ENCODE measurements around the gene ANKS4B.
"Not testable (repeated sequence)": the region's sequence is repeated elsewhere in the genome, so short reads cannot be mapped to it uniquely, and the experiment has no call there.

Gene ANKS4B

GRCh38 chr16:21233521-21234150, at the start of gene ANKS4B:
ANKS4B (plus strand) TSS chr16:21233699; CDS start chr16:21233738, 39 bp downstream.
- no peak for DNase-seq (ENCODE audit: low read depth)

DNA sequence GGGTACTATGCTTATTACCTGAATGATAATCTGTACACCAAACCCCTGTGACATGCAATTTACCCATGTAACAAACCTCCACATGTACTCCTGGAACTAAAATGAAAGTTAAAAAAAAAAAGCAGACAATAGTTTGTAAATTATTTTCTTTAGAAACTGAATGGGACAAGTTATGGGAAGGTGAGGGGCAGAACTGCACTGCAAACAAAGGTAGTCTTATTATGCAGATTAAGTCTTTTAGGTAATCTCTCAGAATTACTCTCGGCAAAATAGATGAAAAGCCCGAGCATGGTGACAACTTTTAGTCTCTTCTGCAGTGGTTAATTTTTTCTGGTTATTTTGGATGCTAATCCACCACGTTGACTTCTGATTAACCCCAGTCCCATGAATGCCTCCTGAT, 49.5 kb upstream of the ANKS4B start:
- DNase-seq (ENCODE audit: low read depth): no peak

GRCh38 chr16:21184834-21185233, 48.7 kb upstream of the ANKS4B start:
- DNase-seq (ENCODE audit: low read depth): no peak

- no peak for DNase-seq (ENCODE audit: low read depth)
Observed at GRCh38 chr16:21185659-21186325, 47.7 kb upstream of the ANKS4B start.

GRCh38 chr16:21186326-21186691, 47.2 kb upstream of the ANKS4B start:
- no peak for DNase-seq (ENCODE audit: low read depth)

GRCh38 chr16:21189311-21189710, 44.2 kb upstream of the ANKS4B start:
- no peak for DNase-seq (ENCODE audit: low read depth)

DNA sequence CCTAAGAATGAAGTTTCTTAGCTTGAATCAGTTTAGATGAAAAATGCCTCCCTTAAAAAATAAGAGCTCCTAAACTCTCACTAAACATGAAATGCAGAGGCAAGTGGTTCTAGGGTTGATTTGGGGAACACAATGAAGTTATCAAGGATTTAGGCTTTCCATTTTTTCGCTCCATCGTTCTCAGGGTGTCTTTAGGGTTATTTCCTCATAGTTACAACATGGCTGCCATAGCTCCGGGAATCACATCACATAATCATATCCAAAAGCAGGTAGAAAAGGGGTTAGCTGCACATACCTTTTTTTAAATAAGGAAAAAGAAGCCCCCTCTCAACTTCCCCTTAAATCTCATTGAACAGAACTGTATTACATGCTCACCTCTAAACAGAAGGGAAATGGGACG, 43.5 kb upstream of the ANKS4B start:
- DNase-seq (ENCODE audit: low read depth): no peak

DNA sequence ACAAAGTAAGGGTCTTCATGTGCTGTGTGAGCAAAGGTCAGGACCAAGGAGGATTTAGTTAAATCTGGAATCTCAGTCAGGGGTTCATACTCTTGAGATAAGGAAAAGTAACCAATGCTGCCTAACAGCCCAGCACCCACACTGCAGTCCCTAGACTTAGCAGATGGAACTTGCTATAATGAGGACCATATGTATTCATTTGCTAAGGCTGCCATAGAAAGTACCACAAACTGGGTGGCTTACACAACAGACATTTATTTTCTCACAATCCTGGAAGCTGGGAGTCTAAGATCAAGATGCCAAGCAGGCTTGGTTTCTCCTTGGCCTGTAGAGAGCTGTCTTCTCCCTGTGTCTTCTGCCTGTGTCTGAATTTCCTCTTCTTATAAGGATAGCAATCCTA, 42.9 kb upstream of the ANKS4B start:
- DNase-seq (ENCODE audit: low read depth): no peak

DNA sequence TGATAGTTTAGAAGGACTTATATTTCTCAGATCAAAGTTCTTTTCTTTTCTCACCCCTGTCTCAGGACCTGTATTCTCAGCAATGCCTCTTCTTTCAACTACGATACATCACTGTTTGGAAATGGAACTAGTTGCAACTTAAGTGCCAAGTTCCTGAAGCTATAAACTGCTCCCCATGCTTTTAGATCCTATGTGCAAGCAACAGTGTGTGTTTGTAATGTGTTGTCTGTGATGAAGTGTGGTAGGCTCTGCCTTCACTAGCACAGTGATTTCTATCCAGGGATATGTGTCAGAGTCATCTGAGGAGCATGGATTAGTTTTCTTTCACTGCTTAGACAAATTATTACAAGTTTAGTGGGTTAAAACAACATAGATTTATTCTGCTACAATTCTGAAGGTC, 40.5 kb upstream of the ANKS4B start:
- no peak for DNase-seq (ENCODE audit: low read depth)

GRCh38 chr16:21194771-21195301, 38.7 kb upstream of the ANKS4B start:
- DNase-seq (ENCODE audit: low read depth): no peak

DNA sequence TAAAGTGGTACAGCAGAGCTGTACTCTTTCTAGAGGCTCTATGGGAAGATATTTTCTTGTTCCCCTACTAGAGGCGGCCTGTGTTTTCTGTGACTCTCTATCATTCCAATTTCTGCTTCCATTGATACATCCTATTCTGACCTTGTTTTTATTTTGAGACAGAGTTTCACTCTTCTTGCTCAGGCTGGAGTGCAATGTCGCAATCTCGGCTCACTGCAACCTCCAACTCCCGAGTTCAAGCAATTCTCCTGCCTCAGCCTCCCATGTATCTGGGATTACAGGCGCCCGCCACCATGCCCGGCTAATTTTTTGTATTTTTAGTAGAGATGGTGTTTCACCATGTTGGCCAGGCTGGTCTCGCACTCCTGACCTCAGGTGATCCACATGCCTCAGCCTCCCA, 38.2 kb upstream of the ANKS4B start:
- not testable (repeated sequence) for DNase-seq (ENCODE audit: low read depth)

- no peak for DNase-seq (ENCODE audit: low read depth)
Observed at GRCh38 chr16:21197112-21197511, 36.4 kb upstream of the ANKS4B start.

DNA sequence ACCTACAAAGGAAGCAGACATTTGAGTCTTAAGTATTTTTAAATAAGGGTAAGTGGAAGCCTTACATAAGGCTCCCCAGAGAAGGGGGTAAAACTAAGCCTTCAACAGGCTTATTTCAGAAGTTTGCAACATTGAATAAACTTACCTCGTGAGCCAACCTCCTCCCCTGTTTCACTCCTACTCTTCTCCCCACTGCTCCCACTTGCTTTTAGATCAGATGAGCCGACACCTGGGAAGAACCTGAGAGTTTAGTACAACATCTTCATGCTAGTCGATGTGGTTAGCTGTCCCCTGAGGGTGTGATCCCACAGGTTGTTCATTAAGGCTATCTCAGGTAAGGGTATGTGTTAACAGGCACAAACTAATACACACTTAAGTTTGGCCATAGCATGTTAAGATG, 35.9 kb upstream of the ANKS4B start:
- no peak for DNase-seq (ENCODE audit: low read depth)

DNA sequence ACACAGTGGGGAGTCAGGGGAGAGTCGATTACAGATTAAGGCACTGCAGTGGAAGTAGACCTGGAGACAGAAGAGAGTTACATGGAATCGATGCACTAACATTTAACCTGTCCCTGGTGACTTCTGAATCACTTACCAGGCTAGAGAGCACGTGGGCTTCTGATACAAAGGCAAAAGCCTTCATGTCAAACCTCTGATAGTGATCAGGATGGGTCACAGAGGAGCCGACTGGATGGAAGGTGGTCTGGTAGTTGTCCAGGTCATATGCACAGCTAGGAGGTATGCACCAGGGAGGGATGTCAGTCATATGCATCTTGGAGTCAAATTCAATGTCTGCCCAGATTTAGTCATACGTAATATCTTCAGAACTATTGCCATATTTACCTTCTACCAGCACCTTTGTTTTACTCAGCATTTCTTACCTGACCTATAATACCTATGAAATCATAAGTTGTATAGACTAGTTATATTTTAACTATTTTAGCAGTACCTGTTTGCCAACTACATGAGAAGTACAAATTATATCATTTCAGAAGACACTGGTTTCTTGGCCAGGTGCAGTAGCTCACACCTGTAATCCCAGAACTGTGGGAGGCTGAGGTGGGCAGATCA, 33.8 kb upstream of the ANKS4B start:
- DNase-seq (ENCODE audit: low read depth): no peak

GRCh38 chr16:21203155-21203797, 30.2 kb upstream of the ANKS4B start:
- no peak for DNase-seq (ENCODE audit: low read depth)

GRCh38 chr16:21205303-21205702, 28.2 kb upstream of the ANKS4B start:
- no peak for DNase-seq (ENCODE audit: low read depth)

DNA sequence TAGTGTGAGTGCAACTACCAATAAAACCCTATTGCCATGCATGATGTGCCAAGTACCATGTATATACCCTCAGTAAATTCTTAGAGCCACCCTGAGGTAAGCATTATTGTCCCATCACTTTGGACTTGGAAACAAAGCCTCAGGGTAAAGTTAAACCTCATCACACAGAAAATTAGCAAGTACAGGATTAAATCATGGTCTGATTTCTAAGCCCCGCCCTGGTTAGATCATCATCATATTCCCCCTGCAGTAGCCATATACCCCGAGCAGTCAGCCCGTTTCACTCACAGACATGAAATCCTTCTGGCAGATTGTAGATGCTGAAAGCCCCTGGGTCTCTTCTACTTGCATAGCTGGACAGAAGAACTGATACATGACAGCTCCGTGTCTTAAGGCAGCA, 26.9 kb upstream of the ANKS4B start:
- DNase-seq (ENCODE audit: low read depth): no peak

GRCh38 chr16:21208446-21209230, 24.9 kb upstream of the ANKS4B start:
- no peak for DNase-seq (ENCODE audit: low read depth)

GRCh38 chr16:21211486-21211885, 22.0 kb upstream of the ANKS4B start, which contains the start of gene ZP2:
ZP2 (minus strand) TSS chr16:21211574; CDS start chr16:21211547, 27 bp downstream.
- DNase-seq (ENCODE audit: low read depth): no peak

DNA sequence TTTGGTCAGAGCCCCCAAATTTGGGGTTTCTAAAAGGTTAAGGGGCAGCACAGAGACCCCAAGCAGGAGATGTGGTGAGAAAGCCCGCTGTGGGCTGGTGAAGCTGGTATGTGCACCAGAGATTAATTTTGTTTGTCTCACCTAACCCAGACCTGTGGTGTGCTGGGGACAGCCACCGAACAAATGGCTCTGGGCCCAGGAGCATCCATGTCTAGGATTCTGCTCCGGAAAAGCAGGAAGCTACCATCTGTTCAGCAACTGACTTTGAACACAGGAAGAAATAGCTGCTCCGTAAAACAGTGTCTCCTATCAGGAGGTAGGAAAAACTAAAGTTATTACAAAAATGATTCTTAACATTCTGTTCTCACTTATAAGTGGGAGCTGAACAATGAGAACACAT, 19.4 kb upstream of the ANKS4B start:
- DNase-seq (ENCODE audit: low read depth): no peak

GRCh38 chr16:21217121-21217520, 16.4 kb upstream of the ANKS4B start:
- no peak for DNase-seq (ENCODE audit: low read depth)

- no peak for DNase-seq (ENCODE audit: low read depth)
Observed at GRCh38 chr16:21218153-21218552, 15.3 kb upstream of the ANKS4B start.
